Upper lobe of left lung (tissue), 6 donors: ENCODE data around the gene PARD3B. TPM values are rescaled to one million over a fixed set of nuclear protein-coding genes. Genes with fewer than 3 reads are reported as not detected.

Source experiments
- ATAC-seq, 2 donors: fragments of 200-7000 bp; cut with Tn5 transposase; one replicate each; pipeline ENCODE4 v1.9.1; 2022; ENCODE audit warnings: mild to moderate bottlenecking in 2 of 2, moderate library complexity in 2 of 2; ENCODE audit not compliant: low FRiP score in 2 of 2
- DNase-seq, 2 donors: peaks; one replicate each; pipeline ENCODE4 v3.0.0-alpha.2; 2019 to 2020
- H3K27ac ChIP-seq, 4 donors: fragments of 200-600 bp; sonication (generic); one replicate each; pipeline ENCODE4 v1.5.1; 2016 to 2019
- H3K27me3 ChIP-seq, 4 donors: fragments of 200-600 bp; sonication (generic); one replicate each; pipeline ENCODE4 v1.5.1; 2017 to 2019
- H3K36me3 ChIP-seq, 4 donors: fragments of 200-600 bp; sonication (generic); one replicate each; pipeline ENCODE4 v1.5.1; 2016 to 2019
- H3K4me1 ChIP-seq, 4 donors: fragments of 200-600 bp; sonication (generic); one replicate each; pipeline ENCODE4 v1.5.1; 2018 to 2019
- H3K4me3 ChIP-seq, 4 donors: fragments of 200-600 bp; sonication (generic); one replicate each; pipeline ENCODE4 v1.5.1; 2017 to 2019; ENCODE audit warnings: mild to moderate bottlenecking in 2 of 4, moderate library complexity in 1 of 4
- H3K9me3 ChIP-seq, 4 donors: fragments of 200-600 bp; sonication (generic); one replicate each; pipeline ENCODE4 v1.5.1; 2018 to 2019
- EP300 ChIP-seq, 4 donors: sonication (generic); formaldehyde crosslinking; IDR thresholded peaks; one replicate each; pipeline ENCODE4 v1.5.1; 2017; ENCODE audit warnings: antibody characterized with exemption in 4 of 4, control low read depth in 2 of 4
- POLR2A ChIP-seq, 4 donors: fragments of 450-650 bp; IDR thresholded peaks; one replicate each; pipeline ENCODE4 v1.5.1; 2016 to 2017; ENCODE audit warnings: antibody characterized with exemption in 4 of 4, mild to moderate bottlenecking in 2 of 4
- POLR2AphosphoS5 ChIP-seq, 2 donors: sonication (generic); formaldehyde crosslinking; IDR thresholded peaks; one replicate each; pipeline ENCODE4 v1.5.1; 2017; ENCODE audit warnings: antibody characterized with exemption in 2 of 2
- WGBS, 2 donors: methylation state at CpG; one replicate each; pipeline ENCODE4 v1.1.5; 2017 to 2018; 5-methylcytosine and 5-hydroxymethylcytosine counted together
- total RNA-seq, 6 donors: library from RNA; depleted of rRNA in 4 of 6; stranded (reverse); fragments of >200 nt in 4 of 6; gene quantifications; one replicate each; pipeline versions ENCODE4 v1.1.0 to v1.2.1, GENCODE V29; 2016 to 2021
- TF ChIP-seq, protein P1 (sequence below), 6 experiments: fragments of 450-650 bp in 4 of 6; fragments of 200-600 bp in 2 of 6; sonication (generic) in 2 of 6; IDR thresholded peaks; one replicate each; pipeline ENCODE4 v1.5.1; 2016 to 2019; ENCODE audit warnings: antibody characterized with exemption in 6 of 6
- donor health status: DM: no; HTN: no; CAD: no; lungs with moderate emphysema.
- donor health status: DM: no; HTN: yes; CAD: no; lungs with severe emphysema.

PARD3B gene
- total RNA-seq, 6 donors from 2014 or later = 17.8 to 44.9 (median 24.2) TPM

DNA sequence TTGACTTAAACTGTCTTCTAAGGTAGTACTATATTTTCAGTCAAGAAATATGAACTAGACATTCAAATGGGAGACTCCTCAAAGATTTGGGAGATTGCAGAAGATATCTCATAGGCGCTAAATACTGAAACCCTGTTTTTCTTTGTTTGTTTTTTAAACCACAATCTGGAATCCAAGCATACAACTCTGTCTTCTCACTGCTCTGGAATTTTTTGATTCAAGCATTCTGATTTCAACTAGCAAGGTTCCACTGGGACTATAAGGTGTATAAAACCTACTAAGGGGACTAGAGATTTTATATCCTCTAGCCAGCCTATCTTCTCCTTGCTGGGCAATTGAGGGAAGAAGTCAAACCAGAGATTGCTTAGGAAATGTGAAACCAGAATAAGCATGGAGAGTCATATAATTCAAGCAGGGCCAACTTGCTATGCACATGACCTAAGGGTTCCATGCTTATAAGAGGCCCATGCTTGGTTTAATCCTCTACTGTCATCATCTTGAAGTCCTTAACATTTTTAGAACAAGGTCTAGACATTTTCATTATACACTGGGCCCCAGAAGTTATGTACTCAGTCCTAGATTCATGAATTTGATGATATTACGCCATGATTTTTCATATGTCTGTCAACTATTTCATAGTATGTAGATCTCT is 405.5 kb downstream of the PARD3B start:
- H3K4me1 ChIP-seq = no peaks in the 10 kb centered on the region
- no peak for DNase-seq
- ATAC-seq = no peak

DNA sequence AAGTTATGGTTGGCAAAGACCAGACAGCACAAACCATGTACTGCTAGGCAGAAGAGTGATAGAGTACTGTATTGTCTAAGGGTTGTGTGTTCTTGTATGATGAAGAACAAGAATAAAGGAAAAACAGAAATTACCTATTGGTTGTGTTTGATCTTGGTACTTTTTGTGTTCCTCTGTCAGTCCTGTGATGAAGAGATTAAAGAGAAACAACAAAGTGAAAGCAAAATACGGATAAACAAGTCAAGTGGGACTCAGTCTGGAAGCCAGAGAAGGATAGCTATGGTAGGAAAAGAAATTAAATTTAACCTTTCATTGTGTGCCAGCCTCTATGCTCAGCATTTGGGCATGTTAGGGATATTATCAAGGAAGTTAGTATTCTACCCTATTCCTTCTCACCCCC is 413.1 kb downstream of the PARD3B start:
- WGBS, 2 donors = 39 to 44% methylated on average over 1 of the region's 1 CpG
- Histone ChIP-seq H3K4me3 (no peak overlapping the region), H3K36me3 (no peaks in the 10 kb centered on the region), H3K4me1 (peaks cover 0 to 3% (median 0%) of the 10 kb centered on the region in 4 donors), H3K27ac (no peak overlapping the region), H3K9me3 (no peaks in the 10 kb centered on the region), H3K27me3 (no peaks in the 10 kb centered on the region)
- no peak for TF ChIP-seq EP300 (IDR thresholded peaks at IDR 0.05)
- no peak for TF ChIP-seq POLR2A (IDR thresholded peaks at IDR 0.05)
- no peak for TF ChIP-seq POLR2AphosphoS5 (IDR thresholded peaks at IDR 0.05)
- TF ChIP-seq, protein P1, sequence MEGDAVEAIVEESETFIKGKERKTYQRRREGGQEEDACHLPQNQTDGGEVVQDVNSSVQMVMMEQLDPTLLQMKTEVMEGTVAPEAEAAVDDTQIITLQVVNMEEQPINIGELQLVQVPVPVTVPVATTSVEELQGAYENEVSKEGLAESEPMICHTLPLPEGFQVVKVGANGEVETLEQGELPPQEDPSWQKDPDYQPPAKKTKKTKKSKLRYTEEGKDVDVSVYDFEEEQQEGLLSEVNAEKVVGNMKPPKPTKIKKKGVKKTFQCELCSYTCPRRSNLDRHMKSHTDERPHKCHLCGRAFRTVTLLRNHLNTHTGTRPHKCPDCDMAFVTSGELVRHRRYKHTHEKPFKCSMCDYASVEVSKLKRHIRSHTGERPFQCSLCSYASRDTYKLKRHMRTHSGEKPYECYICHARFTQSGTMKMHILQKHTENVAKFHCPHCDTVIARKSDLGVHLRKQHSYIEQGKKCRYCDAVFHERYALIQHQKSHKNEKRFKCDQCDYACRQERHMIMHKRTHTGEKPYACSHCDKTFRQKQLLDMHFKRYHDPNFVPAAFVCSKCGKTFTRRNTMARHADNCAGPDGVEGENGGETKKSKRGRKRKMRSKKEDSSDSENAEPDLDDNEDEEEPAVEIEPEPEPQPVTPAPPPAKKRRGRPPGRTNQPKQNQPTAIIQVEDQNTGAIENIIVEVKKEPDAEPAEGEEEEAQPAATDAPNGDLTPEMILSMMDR (IDR thresholded peaks at IDR 0.05) = no peak
- DNase-seq (no peak), ATAC-seq (no peak)

More for the DNA sequence above, 405.5 kb downstream of the PARD3B start:
- WGBS, 2 donors = 84 to 97% methylated on average over 2 of the region's 2 CpGs
- H3K27ac ChIP-seq = no peak overlapping the region
- TF ChIP-seq POLR2A (IDR thresholded peaks at IDR 0.05) (no peak), POLR2AphosphoS5 (IDR thresholded peaks at IDR 0.05) (no peak), EP300 (IDR thresholded peaks at IDR 0.05) (no peak)
- TF ChIP-seq, protein P1 (IDR thresholded peaks at IDR 0.05) = no peak
- H3K9me3 ChIP-seq = no peaks in the 10 kb centered on the region
- H3K4me3 ChIP-seq = no peak overlapping the region
- no peaks in the 10 kb centered on the region for H3K27me3 ChIP-seq
- H3K36me3 ChIP-seq = no peaks in the 10 kb centered on the region

DNA sequence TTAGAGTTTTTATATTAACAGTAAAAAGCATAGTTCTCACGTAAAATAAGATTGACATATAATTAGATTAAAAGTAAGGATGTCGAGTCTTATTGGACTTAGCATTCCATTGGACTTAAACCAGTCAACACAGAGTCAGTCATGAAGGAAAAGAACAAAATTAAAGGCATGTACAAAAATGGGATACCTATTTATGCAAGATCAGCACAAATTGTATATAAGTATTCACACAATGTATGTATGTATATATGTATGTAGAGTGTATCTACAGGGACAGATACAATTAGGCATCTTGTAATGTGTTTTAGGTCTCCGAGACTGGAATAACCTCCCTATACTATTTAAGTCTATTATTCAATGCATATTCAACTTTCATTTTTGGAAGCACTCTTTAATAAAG is 419.1 kb downstream of the PARD3B start:
- no peak overlapping the region for H3K4me3 ChIP-seq
- TF ChIP-seq POLR2A (IDR thresholded peaks at IDR 0.05) = no peak
- TF ChIP-seq EP300 (IDR thresholded peaks at IDR 0.05) = no peak
- TF ChIP-seq, protein P1 (IDR thresholded peaks at IDR 0.05) = no peak
- no peak for TF ChIP-seq POLR2AphosphoS5 (IDR thresholded peaks at IDR 0.05)
- no peaks in the 10 kb centered on the region for H3K27me3 ChIP-seq
- no peak overlapping the region for H3K27ac ChIP-seq
- H3K36me3 ChIP-seq = no peaks in the 10 kb centered on the region
- DNase-seq (no peak), ATAC-seq (no peak)
- 94 to 97% methylated on average over 3 of the region's 3 CpGs for WGBS, 2 donors
- H3K9me3 ChIP-seq = no peaks in the 10 kb centered on the region
- peaks cover 0 to 5% (median 1%) of the 10 kb centered on the region in 4 donors for H3K4me1 ChIP-seq

DNA sequence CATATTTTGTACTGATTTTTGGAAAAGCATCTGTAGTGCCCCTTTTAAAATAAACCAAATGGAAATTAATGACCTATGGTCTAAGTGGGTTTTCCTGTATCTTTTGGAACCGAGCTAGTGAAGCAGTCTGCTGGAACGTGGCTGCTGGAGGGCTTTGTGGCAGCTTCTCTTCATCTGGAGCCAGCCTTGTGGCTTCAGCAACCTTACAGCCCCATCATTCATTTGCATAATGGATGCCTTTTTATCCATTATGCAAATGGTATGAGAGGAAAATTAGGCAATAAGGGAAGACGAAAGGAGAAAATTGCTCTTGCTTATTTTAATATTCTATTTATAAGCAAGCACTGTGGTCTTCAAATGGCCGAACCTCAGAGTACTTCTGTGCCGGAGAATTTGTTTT is 421.0 kb downstream of the PARD3B start:
- 72 to 78% methylated on average over 5 of the region's 5 CpGs for WGBS, 2 donors
- H3K9me3 ChIP-seq = no peaks in the 10 kb centered on the region
- H3K36me3 ChIP-seq = no peaks in the 10 kb centered on the region
- no peak for ATAC-seq
- H3K27ac ChIP-seq = no peak overlapping the region
- no peak overlapping the region for H3K4me3 ChIP-seq
- H3K27me3 ChIP-seq = no peaks in the 10 kb centered on the region
- no peak for DNase-seq
- no peak for TF ChIP-seq POLR2AphosphoS5 (IDR thresholded peaks at IDR 0.05)
- no peak for TF ChIP-seq EP300 (IDR thresholded peaks at IDR 0.05)
- TF ChIP-seq, protein P1 (IDR thresholded peaks at IDR 0.05) = no peak
- TF ChIP-seq POLR2A (IDR thresholded peaks at IDR 0.05) = no peak
- H3K4me1 ChIP-seq = peaks cover 0 to 7% (median 1%) of the 10 kb centered on the region in 4 donors
